Loucy (cell line): ENCODE measurements around the gene ZNF469.

Experiments used
- H2AFZ ChIP-seq: fragments of 200-600 bp; sonication (generic); 2 replicates; pipeline ENCODE4 v1.6.0; 2016; ENCODE audit warnings: antibody characterized with exemption, mild to moderate bottlenecking, low read length, moderate library complexity
- H3F3A ChIP-seq: fragments of 200-600 bp; 2 replicates; pipeline ENCODE4 v1.6.0; 2016; ENCODE audit warnings: antibody characterized with exemption, low read depth, mild to moderate bottlenecking
- H3K27me3 ChIP-seq: fragments of 200-600 bp; sonication (generic); 2 replicates; pipeline ENCODE4 v1.6.1; 2014; ENCODE audit warnings: low read length, mild to moderate bottlenecking; ENCODE audit not compliant: insufficient read depth, poor library complexity, severe bottlenecking
- H3K36me3 ChIP-seq: fragments of 200-600 bp; sonication (generic); 2 replicates; pipeline ENCODE4 v1.6.1; 2016; ENCODE audit warnings: low read length; ENCODE audit not compliant: insufficient read depth
- H3K4me1 ChIP-seq: fragments of 200-600 bp; sonication (generic); 2 replicates; pipeline ENCODE4 v1.5.1; 2014; ENCODE audit warnings: low read length, mild to moderate bottlenecking; ENCODE audit not compliant: insufficient read depth, poor library complexity, severe bottlenecking
- H3K4me2 ChIP-seq: fragments of 200-600 bp; sonication (generic); 2 replicates; pipeline ENCODE4 v1.6.0; 2014; ENCODE audit warnings: antibody characterized with exemption, low read length, low read depth, mild to moderate bottlenecking; ENCODE audit not compliant: poor library complexity, severe bottlenecking
- H3K4me3 ChIP-seq: fragments of 200-600 bp; sonication (generic); 2 replicates; pipeline ENCODE4 v1.5.1; 2014; ENCODE audit warnings: low read length, mild to moderate bottlenecking, mixed read lengths; ENCODE audit not compliant: poor library complexity, severe bottlenecking
- H3K79me2 ChIP-seq: fragments of 200-600 bp; sonication (generic); 2 replicates; pipeline ENCODE4 v1.6.1; 2014; ENCODE audit warnings: low read length; ENCODE audit not compliant: insufficient read depth
- H3K9ac ChIP-seq: fragments of 200-600 bp; sonication (generic); 2 replicates; pipeline ENCODE4 v1.6.0; 2014; ENCODE audit warnings: mild to moderate bottlenecking, low read depth, low read length, moderate library complexity; ENCODE audit not compliant: poor library complexity, severe bottlenecking
- H3K9me2 ChIP-seq: fragments of 200-600 bp; sonication (generic); replicated peaks from 2 replicates; pipeline ENCODE4 v1.6.1; 2016; ENCODE audit warnings: low read depth, low read length, mixed read lengths
- H3K9me3 ChIP-seq: fragments of 200-600 bp; sonication (generic); 2 replicates; pipeline ENCODE4 v1.6.1; 2014; ENCODE audit warnings: mild to moderate bottlenecking, antibody characterized with exemption, low read length, low read depth; ENCODE audit not compliant: insufficient read depth
- H4K20me1 ChIP-seq: fragments of 200-600 bp; sonication (generic); 2 replicates; pipeline ENCODE4 v1.6.0; 2014; ENCODE audit warnings: antibody characterized with exemption, low read length, mild to moderate bottlenecking; ENCODE audit not compliant: insufficient read depth, poor library complexity, severe bottlenecking
- EZH2phosphoT487 ChIP-seq: fragments of 200-600 bp; IDR thresholded peaks from 2 replicates; pipeline ENCODE4 v1.6.1; 2018; ENCODE audit warnings: antibody characterized with exemption, mild to moderate bottlenecking, moderate library complexity, borderline replicate concordance
- TF ChIP-seq, protein P1 (sequence below): fragments of 200-600 bp; sonication (generic); conservative IDR thresholded peaks from 2 replicates; pipeline ENCODE4 v1.5.1; 2014; ENCODE audit warnings: mild to moderate bottlenecking, antibody characterized with exemption, low read length

ZNF469 gene

DNA sequence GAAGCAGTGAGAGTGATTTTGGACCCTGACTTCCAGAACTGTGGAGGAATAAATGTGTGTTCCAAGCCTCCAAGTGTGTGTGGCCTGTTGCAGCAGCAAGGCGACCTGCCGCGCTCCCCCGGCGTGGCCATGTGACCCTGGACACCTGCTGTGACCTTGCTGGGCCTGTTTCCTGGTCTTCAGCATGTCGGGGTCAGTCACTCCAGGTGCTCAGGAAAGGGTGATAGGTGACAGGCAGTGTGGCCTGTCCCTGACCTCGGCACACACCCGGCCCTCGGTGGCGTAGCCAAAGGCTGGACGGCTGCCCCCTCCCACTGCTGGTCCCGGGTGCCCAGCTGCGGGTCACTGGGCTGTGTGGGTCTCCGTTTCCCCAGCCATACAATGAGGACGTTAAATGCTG lies 31.8 kb upstream of the ZNF469 start:
- Histone ChIP-seq H2AFZ (no peak overlapping the region), H3K9me3 (no peaks in the 10 kb centered on the region), H3K36me3 (no peaks in the 10 kb centered on the region), H3K4me3 (no peak overlapping the region), H3K79me2 (no peaks in the 10 kb centered on the region), H3F3A (no peaks in the 10 kb centered on the region), H3K27me3 (no peaks in the 10 kb centered on the region), H4K20me1 (no peaks in the 10 kb centered on the region), H3K4me2 (no peak overlapping the region), H3K9me2 (no peaks in the 10 kb centered on the region), H3K9ac (no peak overlapping the region), H3K4me1 (peaks cover 4% of the 10 kb centered on the region)
- TF ChIP-seq, protein P1, sequence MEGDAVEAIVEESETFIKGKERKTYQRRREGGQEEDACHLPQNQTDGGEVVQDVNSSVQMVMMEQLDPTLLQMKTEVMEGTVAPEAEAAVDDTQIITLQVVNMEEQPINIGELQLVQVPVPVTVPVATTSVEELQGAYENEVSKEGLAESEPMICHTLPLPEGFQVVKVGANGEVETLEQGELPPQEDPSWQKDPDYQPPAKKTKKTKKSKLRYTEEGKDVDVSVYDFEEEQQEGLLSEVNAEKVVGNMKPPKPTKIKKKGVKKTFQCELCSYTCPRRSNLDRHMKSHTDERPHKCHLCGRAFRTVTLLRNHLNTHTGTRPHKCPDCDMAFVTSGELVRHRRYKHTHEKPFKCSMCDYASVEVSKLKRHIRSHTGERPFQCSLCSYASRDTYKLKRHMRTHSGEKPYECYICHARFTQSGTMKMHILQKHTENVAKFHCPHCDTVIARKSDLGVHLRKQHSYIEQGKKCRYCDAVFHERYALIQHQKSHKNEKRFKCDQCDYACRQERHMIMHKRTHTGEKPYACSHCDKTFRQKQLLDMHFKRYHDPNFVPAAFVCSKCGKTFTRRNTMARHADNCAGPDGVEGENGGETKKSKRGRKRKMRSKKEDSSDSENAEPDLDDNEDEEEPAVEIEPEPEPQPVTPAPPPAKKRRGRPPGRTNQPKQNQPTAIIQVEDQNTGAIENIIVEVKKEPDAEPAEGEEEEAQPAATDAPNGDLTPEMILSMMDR, result no peak

- H3K4me3 ChIP-seq, result no peak overlapping the region
- no peak for TF ChIP-seq EZH2phosphoT487
- TF ChIP-seq, protein P1, result no peak
- no peak overlapping the region for H2AFZ ChIP-seq
- no peak overlapping the region for H3K4me2 ChIP-seq
- no peaks in the 10 kb centered on the region for H3K9me2 ChIP-seq
- H3K4me1 ChIP-seq, result peaks cover 4% of the 10 kb centered on the region
- no peaks in the 10 kb centered on the region for H4K20me1 ChIP-seq
- H3F3A ChIP-seq, result no peaks in the 10 kb centered on the region
- no peaks in the 10 kb centered on the region for H3K9me3 ChIP-seq
- H3K9ac ChIP-seq, result no peak overlapping the region
- no peaks in the 10 kb centered on the region for H3K36me3 ChIP-seq
- H3K79me2 ChIP-seq, result no peaks in the 10 kb centered on the region
- H3K27me3 ChIP-seq, result no peaks in the 10 kb centered on the region
Observed at GRCh38 chr16:88351491-88352101, 31.2 kb upstream of the ZNF469 start.

DNA sequence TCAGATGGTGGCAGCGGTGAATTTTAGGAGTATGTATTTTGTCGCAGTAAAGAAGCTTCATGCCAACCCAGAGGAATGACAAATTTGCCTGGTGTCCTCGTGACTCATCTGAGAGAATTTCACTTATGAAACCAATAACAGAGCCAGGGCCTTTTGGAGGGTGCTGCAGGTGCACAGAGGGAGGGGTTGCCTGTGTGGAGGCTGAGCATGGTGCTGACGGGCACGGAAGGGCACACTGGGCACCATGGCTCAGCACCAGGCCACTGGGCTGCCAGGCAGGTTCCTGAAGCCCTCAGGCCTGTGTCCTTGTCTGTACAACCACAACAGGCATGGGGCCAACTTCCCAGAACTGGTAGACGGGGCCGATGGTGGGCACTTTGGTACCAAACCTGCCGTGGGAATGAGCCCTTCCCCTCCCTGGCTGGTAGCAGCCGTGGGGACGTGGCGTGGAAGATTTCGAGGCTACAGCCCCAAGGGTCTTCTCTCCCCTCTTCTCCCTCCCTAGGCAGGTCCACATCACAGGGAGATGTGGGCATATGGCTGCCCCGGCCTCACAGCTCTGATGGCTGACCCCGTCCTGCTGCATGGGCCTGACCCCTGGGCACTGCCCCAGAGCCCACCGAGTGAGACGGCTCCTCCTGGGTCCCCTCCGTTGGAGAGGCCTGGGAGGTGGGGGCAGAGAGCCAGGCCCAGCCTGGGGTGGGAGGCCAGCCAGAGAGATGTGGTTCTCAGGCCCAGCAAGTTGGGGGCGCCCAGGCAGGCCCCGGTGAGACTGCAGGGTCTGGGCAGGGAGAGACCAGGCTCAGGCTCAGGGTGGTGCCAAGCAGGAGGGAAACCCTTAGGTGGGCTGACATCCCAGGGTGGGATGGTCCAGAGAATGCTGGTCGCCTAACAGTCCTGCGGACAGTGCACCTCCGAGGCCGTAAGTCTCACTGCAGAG lies 30.2 kb upstream of the ZNF469 start:
- Histone ChIP-seq H3K27me3 (no peaks in the 10 kb centered on the region), H3K9me3 (no peaks in the 10 kb centered on the region), H3K4me2 (no peak overlapping the region), H3F3A (no peaks in the 10 kb centered on the region), H3K36me3 (no peaks in the 10 kb centered on the region), H3K79me2 (no peaks in the 10 kb centered on the region), H3K9me2 (no peaks in the 10 kb centered on the region), H3K4me1 (peaks cover 4% of the 10 kb centered on the region), H3K9ac (no peak overlapping the region), H2AFZ (no peak overlapping the region), H4K20me1 (no peaks in the 10 kb centered on the region), H3K4me3 (no peak overlapping the region)
- no peak for TF ChIP-seq EZH2phosphoT487
- TF ChIP-seq, protein P1, result no peak
